B cell (primary cell): ENCODE measurements around the gene CLCN7. TPM values are rescaled to one million over a fixed set of nuclear protein-coding genes. Genes with fewer than 3 reads are reported as not detected.

Experiments
- ATAC-seq: fragments of 200-7000 bp; cut with Tn5 transposase; one replicate; pipeline ENCODE4 v1.10.0; 2021; ENCODE audit warnings: low read depth, mild to moderate bottlenecking, moderate number of reproducible peaks, moderate library complexity
- CTCF ChIA-PET: fragments of 350-600 bp; sonication (Branson Sonifier 250); formaldehyde crosslinking; loops from one replicate; lab custom pipeline; 2021; ENCODE audit warnings: antibody characterized with exemption, inconsistent platforms; lab: Charles Lee
- POLR2A ChIA-PET: fragments of 350-600 bp; sonication (Branson Sonifier 250); formaldehyde crosslinking; loops from one replicate; lab custom pipeline; 2021; ENCODE audit warnings: antibody characterized with exemption; lab: Charles Lee
- DNase-seq: peaks from one replicate; pipeline ENCODE4 v3.0.0; 2013
- H2AFZ ChIP-seq: 2 replicates; pipeline ENCODE4 v1.6.1; 2012; ENCODE audit warnings: mild to moderate bottlenecking, low read depth, low read length; ENCODE audit not compliant: insufficient read depth, poor library complexity, severe bottlenecking
- H3K27ac ChIP-seq, 2 donors: 1 replicate in 1 of 2; 2 replicates in 1 of 2; pipeline ENCODE4 v1.5.1; 2012 to 2013; ENCODE audit warnings: low read length in 2 of 2, mild to moderate bottlenecking in 2 of 2, moderate library complexity in 1 of 2
- H3K27me3 ChIP-seq, 4 experiments: fragments of 200-600 bp in 1 of 4; sonication (generic) in 1 of 4; replicated peaks in 1 of 4; 1 replicate in 2 of 4; 2 replicates in 2 of 4; pipeline versions ENCODE4 v1.6.1 to v1.7.0; 2013 to 2016; ENCODE audit warnings: low read length in 3 of 4, mild to moderate bottlenecking in 2 of 4, mixed read lengths in 1 of 4, moderate library complexity in 1 of 4; ENCODE audit not compliant: insufficient read depth in 4 of 4, control insufficient read depth in 3 of 4; ENCODE audit errors: control extremely low read depth in 1 of 4
- H3K36me3 ChIP-seq, 2 experiments: replicated peaks in 1 of 2; 1 replicate in 1 of 2; 2 replicates in 1 of 2; pipeline versions ENCODE4 v1.6.1 to v1.7.1; 2013; ENCODE audit warnings: low read length in 1 of 2; ENCODE audit not compliant: insufficient read depth in 2 of 2, control insufficient read depth in 1 of 2; ENCODE audit errors: control extremely low read depth in 1 of 2, extremely low read depth in 1 of 2
- H3K4me1 ChIP-seq, 2 donors: fragments of 200-600 bp in 1 of 2; sonication (generic) in 1 of 2; 1 replicate in 1 of 2; 2 replicates in 1 of 2; pipeline versions ENCODE4 v1.5.1 to v1.6.1; 2013 to 2017; ENCODE audit warnings: low read length in 2 of 2; ENCODE audit not compliant: control insufficient read depth in 2 of 2, insufficient read depth in 2 of 2
- H3K4me2 ChIP-seq: replicated peaks from 2 replicates; pipeline ENCODE3; 2012; ENCODE audit warnings: mild to moderate bottlenecking, low read depth, low read length; ENCODE audit not compliant: poor library complexity, severe bottlenecking
- H3K4me3 ChIP-seq, 5 experiments: fragments of 200-600 bp in 1 of 5; sonication (generic) in 1 of 5; 1 replicate in 3 of 5; 2 replicates in 2 of 5; pipeline versions ENCODE4 v1.5.1 to v1.7.0; 2011 to 2016; ENCODE audit warnings: low read length in 4 of 5, mild to moderate bottlenecking in 4 of 5, low read depth in 2 of 5, control low read depth in 1 of 5, moderate library complexity in 1 of 5; ENCODE audit not compliant: insufficient read depth in 1 of 5; ENCODE audit errors: control extremely low read depth in 1 of 5, extremely low read depth in 1 of 5
- H3K79me2 ChIP-seq: fragments of 200-600 bp; sonication (generic); one replicate; pipeline ENCODE4 v1.6.0; 2016; ENCODE audit warnings: low read length; ENCODE audit not compliant: control insufficient read depth, insufficient read depth
- H3K9ac ChIP-seq: fragments of 200-600 bp; sonication (generic); 2 replicates; pipeline ENCODE4 v1.6.1; 2017; ENCODE audit warnings: mild to moderate bottlenecking, low read length, moderate library complexity
- H3K9me3 ChIP-seq, 3 donors: one replicate each; pipeline versions ENCODE4 v1.6.1 to v1.7.1; 2013; ENCODE audit warnings: low read length in 2 of 3; ENCODE audit not compliant: control insufficient read depth in 2 of 3, insufficient read depth in 1 of 3; ENCODE audit errors: control extremely low read depth in 1 of 3
- H4K20me1 ChIP-seq: 2 replicates; pipeline ENCODE4 v1.6.0; 2012; ENCODE audit warnings: mild to moderate bottlenecking, low read length; ENCODE audit not compliant: insufficient read depth, control insufficient read depth, poor library complexity, severe bottlenecking
- H3K27ac Mint-ChIP-seq: one replicate; pipeline ENCODE4 v1.8.0; 2021; ENCODE audit warnings: mixed read lengths
- H3K27me3 Mint-ChIP-seq: one replicate; pipeline ENCODE4 v1.8.0; 2021; ENCODE audit warnings: mixed read lengths
- H3K4me1 Mint-ChIP-seq: one replicate; pipeline ENCODE4 v1.8.0; 2021; ENCODE audit warnings: mixed read lengths
- H3K4me3 Mint-ChIP-seq: one replicate; pipeline ENCODE4 v1.8.0; 2021; ENCODE audit warnings: mixed read lengths
- H3K9me3 Mint-ChIP-seq: one replicate; pipeline ENCODE4 v1.8.0; 2022; ENCODE audit warnings: mixed read lengths; ENCODE audit not compliant: insufficient read depth
- CTCF ChIP-seq: fragments of 200-600 bp; IDR thresholded peaks from one replicate; pipeline ENCODE4 v1.8.0; 2022; ENCODE audit warnings: antibody characterized with exemption, mild to moderate bottlenecking
- EZH2 ChIP-seq: IDR thresholded peaks from 2 replicates; pipeline ENCODE4 v1.6.1; 2012; ENCODE audit warnings: borderline replicate concordance, low read depth, mild to moderate bottlenecking, moderate library complexity, low read length; ENCODE audit not compliant: insufficient read depth, poor library complexity, severe bottlenecking
- WGBS: methylation state at CpG from one replicate; pipeline ENCODE4 v1.1.5; 2013; ENCODE audit warnings: missing lambda C conversion rate; ENCODE audit not compliant: insufficient coverage; 5-methylcytosine and 5-hydroxymethylcytosine counted together
- intact Hi-C: fragments of 100-400 bp; cut with micrococcal nuclease; formaldehyde crosslinking; loops from one replicate; pipeline ENCODE4 v1.10.0; 2022
- polyA minus RNA-seq: library from RNA; depleted of rRNA, polyadenylated mRNA; stranded (reverse); fragments of >200 nt; gene quantifications from 2 replicates; pipeline ENCODE4 v1.2.3, GENCODE V29; 2012
- polyA plus RNA-seq: library from polyadenylated mRNA; depleted of rRNA; stranded (reverse); fragments of >200 nt; gene quantifications from 2 replicates; pipeline ENCODE4 v1.2.3, GENCODE V29; 2012
- total RNA-seq, 2 donors: library from RNA; stranded (reverse); fragments of 120-200 nt in 1 of 2; gene quantifications; 1 replicate in 1 of 2; 2 replicates in 1 of 2; pipeline versions ENCODE4 v1.2.3 to v1.2.4, GENCODE V29; 2013 to 2022

The CLCN7 gene
- total RNA-seq (274 and 286 TPM in 2 replicates), polyA plus RNA-seq (215 and 280 TPM in 2 replicates), polyA minus RNA-seq (151 and 196 TPM in 2 replicates)
- total RNA-seq (2013) = 64.3 TPM

GRCh38 chr16:1474796-1475551, at the start of gene CLCN7:
Gene CLCN7, minus strand, starts transcription at chr16:1475028. Its CDS starts 54 bp downstream, at chr16:1474974.
- Histone ChIP-seq H3K4me2 (peak within 1 kb of the TSS; percentile 97), H2AFZ (peak within 1 kb of the TSS; percentile 90), H4K20me1 (peaks cover 23% of the 10 kb centered on the region), H3K9ac (peak within 1 kb of the TSS; percentile 82), H3K79me2 (peaks cover 77% of the 10 kb centered on the region), H3K4me3 (peak within 1 kb of the TSS; percentile 57 to 80 (median 70)), H3K9me3 (peaks cover 0 to 7% (median 0%) of the 10 kb centered on the region in 3 donors), H3K27ac (peak within 1 kb of the TSS; percentile 88 to 96), H3K36me3 (no peaks in the 10 kb centered on the region), H3K4me1 (peaks cover 50 to 62% of the 10 kb centered on the region in 2 donors), H3K27me3 (no peaks in the 10 kb centered on the region)
- Mint-ChIP-seq H3K4me1 (peaks cover 54% of the 10 kb centered on the region), H3K27me3 (no peaks in the 10 kb centered on the region), H3K27ac (peak within 1 kb of the TSS; percentile 93), H3K9me3 (no peaks in the 10 kb centered on the region), H3K4me3 (peak within 1 kb of the TSS; percentile 88)
- TF ChIP-seq CTCF = no peak
- no peak for TF ChIP-seq EZH2
- peak; percentile 79 for ATAC-seq
- intact Hi-C loops = loop anchor here (1.0 to 2.0 kb wide), 4 partner anchors 17 to 231 kb away; partner anchors contain the start of genes MAPK8IP3, TELO2 and UNKL
- peak; percentile 95 for DNase-seq
- WGBS = under 1% methylated on average over 99 of the region's 99 CpGs
- ChIA-PET CTCF (no interaction called here), POLR2A (interaction anchor here (1.0 to 2.5 kb wide), 2 partner anchors 16 to 18 kb away, joined by 5 to 9 read pairs; partner anchors contain the start of gene TELO2)

GRCh38 chr16:1524366-1524765, 49.5 kb upstream of the CLCN7 start:
- intact Hi-C loops = no loop called here
- H3K27me3 ChIP-seq = no peaks in the 10 kb centered on the region
- H3K27ac ChIP-seq = no peak overlapping the region
- no peaks in the 10 kb centered on the region for H4K20me1 ChIP-seq
- POLR2A ChIA-PET = no interaction called here
- no peaks in the 10 kb centered on the region for H3K4me1 Mint-ChIP-seq
- H3K9me3 Mint-ChIP-seq = no peaks in the 10 kb centered on the region
- H3K4me1 ChIP-seq = peaks cover 0 to 2% of the 10 kb centered on the region in 2 donors
- no peak overlapping the region for H3K4me2 ChIP-seq
- H3K36me3 ChIP-seq = no peaks in the 10 kb centered on the region
- no peaks in the 10 kb centered on the region for H3K79me2 ChIP-seq
- no peak overlapping the region for H3K4me3 Mint-ChIP-seq
- CTCF ChIA-PET = no interaction called here
- no peak overlapping the region for H3K27ac Mint-ChIP-seq
- ATAC-seq (no peak), DNase-seq (no peak)
- TF ChIP-seq CTCF (no peak), EZH2 (no peak)
- H2AFZ ChIP-seq = no peak overlapping the region
- H3K4me3 ChIP-seq = no peak overlapping the region
- H3K27me3 Mint-ChIP-seq = no peaks in the 10 kb centered on the region
- 94% methylated on average over 26 of the region's 26 CpGs for WGBS
- H3K9me3 ChIP-seq = no peaks in the 10 kb centered on the region
- no peak overlapping the region for H3K9ac ChIP-seq
